Activated effector memory CD4-positive, alpha-beta T cell treated with anti-CD3 and anti-CD28 coated beads, Interleukin-2, amount 50 U/mL, for 16 hours (primary cell): ENCODE data around the gene FMNL2.

Experiments
- DNase-seq: peaks from one replicate; pipeline ENCODE4 v3.0.0-alpha.2; 2020

FMNL2 gene

GRCh38 chr2:152405206-152406118 is 70.5 kb downstream of the FMNL2 start:
- no peak for DNase-seq

- DNase-seq, result no peak
Observed at GRCh38 chr2:152406119-152406835, 71.3 kb downstream of the FMNL2 start.

- DNase-seq, result no peak
Observed at GRCh38 chr2:152406836-152407161, 71.8 kb downstream of the FMNL2 start.

- no peak for DNase-seq
Observed at GRCh38 chr2:152407204-152407721, 72.3 kb downstream of the FMNL2 start.

- DNase-seq, result no peak
Observed at GRCh38 chr2:152407806-152408205, 72.8 kb downstream of the FMNL2 start.

- DNase-seq, result no peak
Observed at GRCh38 chr2:152408254-152408653, 73.3 kb downstream of the FMNL2 start.

GRCh38 chr2:152409386-152410164 is 74.6 kb downstream of the FMNL2 start:
- no peak for DNase-seq

GRCh38 chr2:152410165-152410597 is 75.2 kb downstream of the FMNL2 start:
- no peak for DNase-seq

GRCh38 chr2:152411154-152411553 is 76.2 kb downstream of the FMNL2 start:
- DNase-seq, result no peak

GRCh38 chr2:152413228-152414030 is 78.5 kb downstream of the FMNL2 start:
- no peak for DNase-seq

GRCh38 chr2:152415231-152415642 is 80.3 kb downstream of the FMNL2 start:
- DNase-seq, result no peak

- no peak for DNase-seq
Observed at GRCh38 chr2:152415796-152416195, 80.8 kb downstream of the FMNL2 start.

- DNase-seq, result no peak
Observed at GRCh38 chr2:152418688-152419087, 83.7 kb downstream of the FMNL2 start.

GRCh38 chr2:152419944-152420343 is 85.0 kb downstream of the FMNL2 start:
- DNase-seq, result no peak

GRCh38 chr2:152420363-152420762 is 85.4 kb downstream of the FMNL2 start:
- DNase-seq, result no peak

- no peak for DNase-seq
Observed at GRCh38 chr2:152420936-152421335, 86.0 kb downstream of the FMNL2 start.

- DNase-seq, result no peak
Observed at GRCh38 chr2:152421521-152422370, 86.8 kb downstream of the FMNL2 start.

- DNase-seq, result no peak
Observed at GRCh38 chr2:152423684-152424083, 88.7 kb downstream of the FMNL2 start.

GRCh38 chr2:152425765-152426727 is 91.1 kb downstream of the FMNL2 start:
- no peak for DNase-seq

GRCh38 chr2:152426801-152427200 is 91.8 kb downstream of the FMNL2 start:
- DNase-seq, result no peak
